ENCODE data around the gene GRID1.

The GRID1 gene

DNA sequence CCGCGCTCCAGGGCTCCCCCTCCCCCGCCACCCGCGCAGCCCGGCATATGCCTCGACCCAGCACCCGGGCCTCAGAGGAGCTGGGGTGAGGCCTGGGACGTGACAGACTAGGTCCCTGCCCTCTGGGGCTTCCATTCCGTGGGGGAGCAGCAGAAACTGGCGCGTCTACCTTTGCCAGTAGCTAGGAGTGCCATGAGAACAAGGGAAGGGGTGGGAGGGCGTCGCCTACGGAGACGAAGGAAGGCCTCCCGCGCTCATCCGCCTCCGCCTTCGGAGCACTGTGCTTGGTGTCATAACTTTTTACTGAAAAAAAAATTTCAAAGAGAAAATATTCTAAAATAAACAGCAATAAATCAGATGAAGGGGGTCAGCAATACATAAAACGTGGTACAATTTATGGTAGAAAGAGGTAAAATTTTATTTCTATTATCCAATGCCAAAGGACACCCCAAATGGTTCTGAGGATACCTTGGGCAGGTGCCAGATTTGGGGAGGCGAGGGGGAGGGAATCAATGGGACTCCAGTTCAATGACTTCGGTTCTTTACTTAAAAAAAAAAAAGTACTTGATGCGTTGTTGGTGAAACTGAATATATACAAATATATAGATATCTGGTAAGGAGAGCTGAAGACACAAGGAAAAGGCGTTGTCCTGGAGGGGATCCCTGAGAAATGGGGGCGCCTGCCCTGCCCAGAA, 35.1 kb upstream of the GRID1 start:
- Histone ChIP-seq H3K36me3 (ENCODE audit: control insufficient read depth, insufficient read depth, low read length, severe bottlenecking) (no peaks in the 10 kb centered on the region), H3K4me3 (ENCODE audit: low read length) (peak overlapping the region; percentile 87), H3K9ac (ENCODE audit: low read length) (peak overlapping the region; percentile 84), H3K27me3 (replicated peaks; ENCODE audit: control insufficient read depth, insufficient read depth, low read length) (no peaks in the 10 kb centered on the region), H3K9me3 (ENCODE audit: control insufficient read depth, low read length) (no peaks in the 10 kb centered on the region), H3K4me1 (ENCODE audit: control insufficient read depth, insufficient read depth, low read length) (peaks cover 19% of the 10 kb centered on the region)
- DNase-seq (ENCODE audit: low read depth) = peak; percentile 10

DNA sequence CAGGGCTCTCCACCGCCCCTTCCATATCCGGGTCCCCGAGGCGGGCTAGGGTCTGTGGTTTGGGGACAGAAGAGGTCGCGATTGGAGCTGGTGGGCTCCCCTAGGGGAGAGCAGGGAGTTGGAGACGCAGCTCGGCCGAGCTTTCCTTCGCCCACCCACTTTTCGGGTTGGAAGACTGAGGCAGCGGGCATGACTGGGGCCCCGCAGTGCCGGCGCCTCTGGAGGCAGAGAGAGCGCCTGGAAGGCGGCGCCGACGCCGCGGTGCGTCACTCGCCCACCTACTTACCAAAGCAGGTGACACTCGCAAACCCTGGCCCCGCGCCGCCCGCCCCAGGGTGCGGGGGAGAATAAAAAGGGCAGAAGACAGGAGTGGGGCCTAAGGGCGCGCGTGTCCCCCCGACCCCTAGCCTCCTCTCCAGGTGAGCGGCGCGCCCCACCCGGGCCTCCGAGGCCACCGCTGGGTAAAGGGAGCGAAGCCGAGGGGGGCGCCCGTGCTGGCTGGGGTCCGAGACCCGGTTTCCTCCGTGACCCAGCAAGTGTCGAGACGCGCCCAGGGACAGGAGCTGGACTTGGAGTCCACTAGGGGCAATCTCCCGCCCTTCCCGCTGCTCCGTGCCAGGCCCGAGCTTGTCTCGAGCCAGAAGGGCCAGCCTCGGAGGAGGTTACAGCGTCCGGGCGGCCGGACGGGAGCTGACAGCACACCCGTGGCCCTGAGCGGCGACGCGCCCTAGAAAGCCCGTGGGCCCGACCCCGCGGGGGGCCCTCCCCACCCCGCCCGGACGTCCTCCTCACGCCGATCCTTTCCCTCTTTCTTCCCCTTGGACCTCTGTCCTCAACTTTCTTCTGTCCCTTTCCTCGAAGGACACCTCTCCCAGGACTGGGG, 34.4 kb upstream of the GRID1 start:
- peak; percentile 53 for DNase-seq (ENCODE audit: low read depth)
- peaks cover 4% of the 10 kb centered on the region for H3K27me3 ChIP-seq (replicated peaks; ENCODE audit: control insufficient read depth, insufficient read depth, low read length)

DNA sequence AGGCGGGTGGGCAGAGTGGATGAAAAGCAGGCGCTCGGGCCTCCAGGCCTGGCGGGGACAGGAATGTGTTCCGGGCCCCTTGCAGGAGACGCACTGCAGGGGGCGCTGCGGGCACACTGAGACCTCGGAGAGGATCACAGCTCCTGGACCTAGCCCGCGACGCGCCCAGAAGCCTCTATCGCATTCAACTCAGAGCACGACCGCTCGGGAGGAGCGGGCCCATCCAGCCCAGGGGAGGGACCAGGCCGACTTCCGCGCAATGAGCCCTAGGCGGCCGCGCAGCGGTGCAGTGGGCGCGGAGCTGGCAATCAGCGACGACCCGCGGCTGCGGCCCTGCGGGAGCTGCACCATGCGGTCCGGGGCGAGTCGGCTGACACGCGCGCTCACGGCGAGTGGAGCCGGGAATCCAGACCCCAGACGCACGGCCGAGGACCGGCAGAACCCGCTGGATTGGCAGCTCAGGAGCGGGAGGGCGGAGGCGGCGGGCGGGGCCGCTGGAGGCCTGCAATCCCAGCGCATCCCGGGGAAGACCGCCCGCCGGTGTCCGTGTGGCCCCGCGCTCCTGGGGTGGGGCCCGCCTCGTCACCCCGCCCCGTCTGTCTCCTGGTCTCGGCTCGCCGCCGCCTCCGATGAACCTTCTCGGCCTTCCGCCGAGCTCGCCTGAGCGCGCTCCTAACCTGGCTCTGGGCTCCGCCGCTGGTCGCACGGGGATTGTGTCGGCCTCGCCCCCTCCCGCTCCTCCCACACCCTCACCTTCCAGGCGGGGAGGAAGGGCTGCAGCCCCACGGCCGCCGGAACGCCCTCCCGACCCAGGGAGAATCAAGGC, 33.5 kb upstream of the GRID1 start:
- Histone ChIP-seq H3K9me3 (ENCODE audit: control insufficient read depth, low read length) (no peaks in the 10 kb centered on the region), H3K4me1 (ENCODE audit: control insufficient read depth, insufficient read depth, low read length) (peaks cover 19% of the 10 kb centered on the region), H3K4me3 (ENCODE audit: low read length) (peak overlapping the region; percentile 87), H3K36me3 (ENCODE audit: control insufficient read depth, insufficient read depth, low read length, severe bottlenecking) (no peaks in the 10 kb centered on the region), H3K9ac (ENCODE audit: low read length) (peak overlapping the region; percentile 84), H3K27me3 (replicated peaks; ENCODE audit: control insufficient read depth, insufficient read depth, low read length) (peaks cover 4% of the 10 kb centered on the region)
- peak; percentile 99 for DNase-seq (ENCODE audit: low read depth)

More for the DNA sequence above, 34.4 kb upstream of the GRID1 start:
- Histone ChIP-seq H3K9me3 (ENCODE audit: control insufficient read depth, low read length) (no peaks in the 10 kb centered on the region), H3K36me3 (ENCODE audit: control insufficient read depth, insufficient read depth, low read length, severe bottlenecking) (no peaks in the 10 kb centered on the region), H3K4me1 (ENCODE audit: control insufficient read depth, insufficient read depth, low read length) (peaks cover 19% of the 10 kb centered on the region), H3K4me3 (ENCODE audit: low read length) (peak overlapping the region; percentile 87), H3K9ac (ENCODE audit: low read length) (peak overlapping the region; percentile 84)

DNA sequence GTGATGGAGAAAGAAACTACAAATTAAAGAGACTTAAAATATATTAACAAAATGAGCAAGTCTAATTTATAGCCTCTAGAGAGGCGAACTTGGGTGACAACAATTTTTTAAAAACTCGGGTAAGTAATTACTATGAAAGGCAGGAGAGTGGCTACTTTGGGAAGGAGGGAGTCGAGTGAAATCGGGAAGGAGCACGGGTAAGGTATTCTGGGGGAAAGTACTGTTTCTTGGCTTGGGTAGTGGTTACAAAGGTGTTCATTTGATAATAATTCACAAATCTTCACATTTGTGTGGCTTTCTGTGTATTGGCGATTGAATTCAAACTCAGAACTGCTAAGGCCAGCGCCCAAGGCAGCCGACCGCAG, 32.9 kb upstream of the GRID1 start:
- Histone ChIP-seq H3K4me3 (ENCODE audit: low read length) (no peak overlapping the region), H3K9me3 (ENCODE audit: control insufficient read depth, low read length) (no peaks in the 10 kb centered on the region), H3K36me3 (ENCODE audit: control insufficient read depth, insufficient read depth, low read length, severe bottlenecking) (no peaks in the 10 kb centered on the region), H3K27me3 (replicated peaks; ENCODE audit: control insufficient read depth, insufficient read depth, low read length) (peaks cover 4% of the 10 kb centered on the region), H3K4me1 (ENCODE audit: control insufficient read depth, insufficient read depth, low read length) (peaks cover 19% of the 10 kb centered on the region), H3K9ac (ENCODE audit: low read length) (peak overlapping the region; percentile 84)
- DNase-seq (ENCODE audit: low read depth) = no peak

DNA sequence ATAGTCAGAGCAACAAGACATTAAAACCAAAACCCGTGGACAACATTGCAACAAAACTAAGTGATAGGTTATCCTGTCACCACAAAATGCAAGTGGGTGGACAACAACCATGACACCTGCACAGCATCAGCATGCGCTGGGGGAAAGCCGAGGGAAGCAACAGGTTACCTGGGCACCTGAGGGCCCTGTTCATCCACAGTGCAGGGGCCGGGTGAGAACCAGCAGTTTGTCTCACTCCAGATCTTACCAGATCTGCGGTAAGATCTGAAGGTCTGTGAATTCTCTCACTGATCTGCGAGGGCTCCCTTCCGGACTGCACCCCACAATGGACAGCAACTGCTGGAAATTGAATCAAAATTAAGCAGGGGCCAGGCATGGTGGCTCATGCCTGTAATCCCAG, 30.5 kb upstream of the GRID1 start:
- Histone ChIP-seq H3K27me3 (replicated peaks; ENCODE audit: control insufficient read depth, insufficient read depth, low read length) (peaks cover 11% of the 10 kb centered on the region), H3K4me3 (ENCODE audit: low read length) (no peak overlapping the region), H3K4me1 (ENCODE audit: control insufficient read depth, insufficient read depth, low read length) (peaks cover 14% of the 10 kb centered on the region), H3K9ac (ENCODE audit: low read length) (no peak overlapping the region), H3K36me3 (ENCODE audit: control insufficient read depth, insufficient read depth, low read length, severe bottlenecking) (no peaks in the 10 kb centered on the region), H3K9me3 (ENCODE audit: control insufficient read depth, low read length) (no peaks in the 10 kb centered on the region)
- no peak for DNase-seq (ENCODE audit: low read depth)

DNA sequence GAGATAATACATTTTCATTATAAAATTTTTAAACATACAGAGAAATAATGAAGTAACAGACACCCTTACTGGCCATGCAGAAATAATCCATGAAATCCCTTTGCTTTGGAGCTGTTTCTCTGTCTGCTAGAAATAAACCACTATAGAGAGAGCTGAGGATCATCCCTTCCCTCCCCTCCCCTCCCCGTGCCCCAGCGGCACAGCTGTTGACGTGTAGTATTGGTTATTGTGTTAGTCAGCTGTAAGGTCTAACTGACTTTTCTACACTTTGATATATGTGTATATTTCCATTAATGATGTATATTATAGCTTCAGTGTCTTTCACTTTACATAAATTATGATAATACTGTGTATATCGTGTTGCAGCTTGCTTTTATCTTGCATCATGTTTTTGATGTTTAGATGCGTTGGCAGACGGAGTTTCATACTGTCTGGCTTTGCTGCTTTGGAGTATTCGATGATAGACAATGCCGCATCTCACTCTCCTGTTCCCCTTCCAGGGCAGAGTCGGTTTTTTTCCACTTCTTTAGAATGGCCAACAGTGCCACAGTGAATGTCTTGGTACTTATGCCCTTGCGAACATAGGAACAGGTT, 27.4 kb upstream of the GRID1 start:
- Histone ChIP-seq H3K9me3 (ENCODE audit: control insufficient read depth, low read length) (no peaks in the 10 kb centered on the region), H3K27me3 (replicated peaks; ENCODE audit: control insufficient read depth, insufficient read depth, low read length) (peaks cover 31% of the 10 kb centered on the region), H3K4me3 (ENCODE audit: low read length) (no peak overlapping the region), H3K36me3 (ENCODE audit: control insufficient read depth, insufficient read depth, low read length, severe bottlenecking) (no peaks in the 10 kb centered on the region), H3K4me1 (ENCODE audit: control insufficient read depth, insufficient read depth, low read length) (no peaks in the 10 kb centered on the region), H3K9ac (ENCODE audit: low read length) (no peak overlapping the region)
- DNase-seq (ENCODE audit: low read depth) = no peak

DNA sequence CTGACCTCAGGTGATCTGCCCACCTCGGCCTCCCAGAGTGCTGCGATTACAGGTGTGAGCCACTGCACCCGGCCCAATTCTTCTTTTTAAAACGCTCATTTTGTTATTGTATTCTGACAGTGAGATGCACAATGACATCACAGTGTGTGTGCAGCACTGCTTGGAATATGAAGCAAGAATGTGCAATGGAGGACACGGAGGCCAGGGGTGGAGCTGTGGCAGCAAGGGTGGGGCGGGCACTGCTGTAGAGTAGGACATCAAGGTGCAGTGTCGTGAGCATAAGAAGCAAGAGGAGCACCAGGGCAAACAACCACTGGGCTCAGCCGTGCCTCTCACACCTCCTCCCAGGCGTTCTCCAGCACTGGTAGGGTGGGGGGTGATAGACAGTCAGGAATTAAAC, 26.8 kb upstream of the GRID1 start:
- Histone ChIP-seq H3K36me3 (ENCODE audit: control insufficient read depth, insufficient read depth, low read length, severe bottlenecking) (no peaks in the 10 kb centered on the region), H3K27me3 (replicated peaks; ENCODE audit: control insufficient read depth, insufficient read depth, low read length) (peaks cover 33% of the 10 kb centered on the region)

DNA sequence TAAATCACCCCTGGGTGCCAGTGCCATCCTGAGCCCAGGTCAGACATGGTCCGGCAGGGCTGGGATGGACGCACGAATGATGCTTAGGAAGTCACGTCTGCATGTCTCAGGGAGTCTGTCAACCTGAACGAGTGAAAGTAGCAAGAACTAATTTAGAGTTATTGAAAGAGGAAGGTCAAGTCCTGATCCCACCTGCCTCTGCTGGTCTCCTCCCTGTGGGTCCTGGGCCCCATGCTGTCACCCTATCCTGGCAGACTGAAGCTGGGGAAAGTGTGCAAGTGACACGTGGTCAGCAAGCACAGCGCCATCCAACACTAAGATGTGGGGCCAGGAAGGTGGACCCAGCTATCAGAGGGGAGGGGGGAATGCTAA, 26.1 kb upstream of the GRID1 start:
- H3K4me1 ChIP-seq (ENCODE audit: control insufficient read depth, insufficient read depth, low read length) = no peaks in the 10 kb centered on the region
- H3K9ac ChIP-seq (ENCODE audit: low read length) = no peak overlapping the region
- H3K9me3 ChIP-seq (ENCODE audit: control insufficient read depth, low read length) = no peaks in the 10 kb centered on the region
- no peak overlapping the region for H3K4me3 ChIP-seq (ENCODE audit: low read length)
- H3K27me3 ChIP-seq (replicated peaks; ENCODE audit: control insufficient read depth, insufficient read depth, low read length) = peaks cover 38% of the 10 kb centered on the region
- no peak for DNase-seq (ENCODE audit: low read depth)
- H3K36me3 ChIP-seq (ENCODE audit: control insufficient read depth, insufficient read depth, low read length, severe bottlenecking) = no peaks in the 10 kb centered on the region

More for the DNA sequence above, 26.8 kb upstream of the GRID1 start:
- Histone ChIP-seq H3K4me1 (ENCODE audit: control insufficient read depth, insufficient read depth, low read length) (no peaks in the 10 kb centered on the region), H3K9ac (ENCODE audit: low read length) (no peak overlapping the region), H3K9me3 (ENCODE audit: control insufficient read depth, low read length) (no peaks in the 10 kb centered on the region), H3K4me3 (ENCODE audit: low read length) (no peak overlapping the region)
- DNase-seq (ENCODE audit: low read depth) = peak; percentile 9

DNA sequence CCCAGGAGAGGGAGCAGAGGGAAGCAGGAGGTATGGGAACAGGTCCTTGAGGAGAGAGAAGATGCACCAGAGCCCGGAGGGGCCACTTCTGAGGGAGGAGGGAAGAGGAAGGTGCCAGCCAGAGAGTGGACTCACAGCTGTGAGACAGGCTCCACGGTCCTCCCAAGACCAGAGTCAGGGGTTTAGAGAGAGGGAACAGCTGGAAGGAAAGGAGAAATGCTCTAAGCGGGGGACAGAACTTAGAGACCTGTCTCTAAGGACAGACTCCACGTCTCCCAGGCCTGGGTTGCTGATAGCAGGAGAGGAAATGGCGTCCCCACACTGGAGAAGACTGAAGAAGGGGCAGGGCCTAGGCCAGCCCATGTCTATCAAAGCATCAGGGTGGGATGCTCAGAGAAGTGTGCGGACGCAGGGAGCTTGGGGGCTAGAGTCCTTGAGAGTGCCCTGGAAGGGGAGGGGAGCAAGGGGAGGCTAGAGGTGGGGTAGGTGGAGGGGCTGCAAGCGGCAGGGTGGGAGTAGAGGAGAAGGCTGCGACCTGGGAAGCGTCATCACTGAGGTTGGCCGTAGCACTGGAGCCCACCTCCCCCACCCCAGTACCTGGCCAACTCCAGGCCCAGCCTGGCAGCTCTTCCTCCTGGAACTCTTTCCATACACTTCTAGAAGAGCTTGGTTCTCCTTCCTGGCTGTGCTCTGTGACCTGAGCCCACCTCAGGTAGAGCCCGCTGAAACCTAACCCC, 25.6 kb upstream of the GRID1 start:
- no peak for DNase-seq (ENCODE audit: low read depth)
- no peaks in the 10 kb centered on the region for H3K9me3 ChIP-seq (ENCODE audit: control insufficient read depth, low read length)
- H3K4me1 ChIP-seq (ENCODE audit: control insufficient read depth, insufficient read depth, low read length) = no peaks in the 10 kb centered on the region
- H3K4me3 ChIP-seq (ENCODE audit: low read length) = no peak overlapping the region
- no peak overlapping the region for H3K9ac ChIP-seq (ENCODE audit: low read length)
- peaks cover 43% of the 10 kb centered on the region for H3K27me3 ChIP-seq (replicated peaks; ENCODE audit: control insufficient read depth, insufficient read depth, low read length)
- no peaks in the 10 kb centered on the region for H3K36me3 ChIP-seq (ENCODE audit: control insufficient read depth, insufficient read depth, low read length, severe bottlenecking)

DNA sequence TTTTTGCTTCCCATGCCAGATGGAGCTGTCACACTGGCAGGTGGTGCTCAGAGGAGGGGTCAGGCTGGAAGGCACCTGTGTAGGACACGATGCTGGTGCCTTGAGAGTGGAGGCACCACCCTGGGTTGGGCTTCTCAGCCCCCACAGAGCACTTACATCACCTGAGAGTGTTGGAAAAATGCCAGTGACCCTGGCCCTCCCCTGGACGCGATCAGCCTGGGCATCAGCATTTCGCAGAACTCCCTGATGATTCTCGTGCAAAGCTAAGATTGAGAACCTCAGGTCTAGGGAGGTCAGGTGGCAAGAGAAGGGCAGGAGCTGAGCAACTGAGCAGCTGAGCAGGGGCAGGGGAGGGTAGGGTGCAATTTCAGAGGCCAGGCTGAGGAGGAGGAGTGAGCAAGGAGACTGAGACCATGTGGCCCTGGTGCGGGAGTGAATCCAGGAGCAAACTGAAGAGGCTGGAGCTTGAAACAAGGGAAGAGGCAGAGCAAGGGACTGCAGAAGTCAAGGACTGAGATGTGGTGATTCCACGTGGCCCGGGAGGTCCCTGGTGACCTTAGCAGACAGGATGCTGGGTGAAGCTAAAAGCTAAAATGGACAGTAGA, 24.7 kb upstream of the GRID1 start:
- DNase-seq (ENCODE audit: low read depth) = no peak
- Histone ChIP-seq H3K36me3 (ENCODE audit: control insufficient read depth, insufficient read depth, low read length, severe bottlenecking) (no peaks in the 10 kb centered on the region), H3K4me1 (ENCODE audit: control insufficient read depth, insufficient read depth, low read length) (no peaks in the 10 kb centered on the region), H3K27me3 (replicated peaks; ENCODE audit: control insufficient read depth, insufficient read depth, low read length) (peaks cover 49% of the 10 kb centered on the region), H3K4me3 (ENCODE audit: low read length) (no peak overlapping the region), H3K9me3 (ENCODE audit: control insufficient read depth, low read length) (no peaks in the 10 kb centered on the region), H3K9ac (ENCODE audit: low read length) (no peak overlapping the region)
